ENCODE measurements around the gene BCCIP. TPM values are rescaled to one million over a fixed set of nuclear protein-coding genes. Genes with fewer than 3 reads are reported as not detected.

Gene BCCIP
- polyA plus RNA-seq, 1 donor (not counting 4 experiments of a cell fraction or from before 2014, with no cell fraction given), result 102 TPM

- FAIRE-seq (no peak), DNase-seq (ENCODE audit: low read depth, low spot score) (no peak)
- Histone ChIP-seq H3K27me3 (ENCODE audit: control insufficient read depth, extremely low read depth, insufficient read depth, low read length) (no peaks in the 10 kb centered on the region), H4K20me1 (ENCODE audit: control insufficient read depth, extremely low read depth, insufficient read depth, low read length) (peaks cover 3% of the 10 kb centered on the region), H3K27ac (ENCODE audit: control insufficient read depth, insufficient read depth, low read length) (no peak overlapping the region), H3K9ac (ENCODE audit: control insufficient read depth, extremely low read depth, insufficient read depth, low read length) (no peak overlapping the region), H3K36me3 (ENCODE audit: control insufficient read depth in 2 of 2, extremely low read depth in 1 of 2, insufficient read depth in 2 of 2, low read length in 2 of 2) (peaks cover 41 to 69% of the 10 kb centered on the region in 2 experiments), H2AFZ (ENCODE audit: control insufficient read depth, low read length) (no peak overlapping the region), H3K4me3 (ENCODE audit: control insufficient read depth in 2 of 3, extremely low read depth in 1 of 3, insufficient read depth in 2 of 3, low read depth in 1 of 3, low read length in 3 of 3) (no peak overlapping the region), H3K9me1 (ENCODE audit: control insufficient read depth, extremely low read depth, insufficient read depth, low read length) (no peaks in the 10 kb centered on the region), H3K9me3 (ENCODE audit: control insufficient read depth, low read depth, low read length) (no peaks in the 10 kb centered on the region), H3K4me1 (ENCODE audit: control insufficient read depth, extremely low read depth, insufficient read depth, low read length) (no peaks in the 10 kb centered on the region), H3K4me2 (ENCODE audit: control insufficient read depth, extremely low read depth, insufficient read depth, low read depth, low read length) (no peak overlapping the region), H3K79me2 (ENCODE audit: control insufficient read depth, insufficient read depth, low read length) (no peaks in the 10 kb centered on the region)
- dilution Hi-C loops (cut with MboI; ENCODE audit: extremely low pct_ligation_motif_present, low sequenced_read_pairs), result no loop called here
- no peak for TF ChIP-seq EZH2 (IDR thresholded peaks at IDR 0.05; ENCODE audit: low read length)
- TF ChIP-seq CTCF (optimal IDR thresholded peaks at IDR 0.05 in 1 of 3, IDR thresholded peaks at IDR 0.05 in 1 of 3, conservative IDR thresholded peaks at IDR 0.05 in 1 of 3; ENCODE audit: extremely low read depth in 1 of 3, insufficient read depth in 2 of 3, low read length in 3 of 3), result no peak
Observed at GRCh38 chr10:125836746-125837145, 13.4 kb downstream of the BCCIP start.

GRCh38 chr10:125838802-125839575 is 15.6 kb downstream of the BCCIP start:
- Histone ChIP-seq H3K9me3 (ENCODE audit: control insufficient read depth, low read depth, low read length) (no peaks in the 10 kb centered on the region), H3K27me3 (ENCODE audit: control insufficient read depth, extremely low read depth, insufficient read depth, low read length) (no peaks in the 10 kb centered on the region), H3K4me2 (ENCODE audit: control insufficient read depth, extremely low read depth, insufficient read depth, low read depth, low read length) (no peak overlapping the region), H2AFZ (ENCODE audit: control insufficient read depth, low read length) (no peak overlapping the region), H3K4me1 (ENCODE audit: control insufficient read depth, extremely low read depth, insufficient read depth, low read length) (no peaks in the 10 kb centered on the region), H4K20me1 (ENCODE audit: control insufficient read depth, extremely low read depth, insufficient read depth, low read length) (peaks cover 3% of the 10 kb centered on the region), H3K9me1 (ENCODE audit: control insufficient read depth, extremely low read depth, insufficient read depth, low read length) (no peaks in the 10 kb centered on the region), H3K27ac (ENCODE audit: control insufficient read depth, insufficient read depth, low read length) (no peak overlapping the region), H3K4me3 (ENCODE audit: control insufficient read depth in 2 of 3, extremely low read depth in 1 of 3, insufficient read depth in 2 of 3, low read depth in 1 of 3, low read length in 3 of 3) (no peak overlapping the region), H3K36me3 (ENCODE audit: control insufficient read depth in 2 of 2, extremely low read depth in 1 of 2, insufficient read depth in 2 of 2, low read length in 2 of 2) (peaks cover 35 to 55% of the 10 kb centered on the region in 2 experiments), H3K79me2 (ENCODE audit: control insufficient read depth, insufficient read depth, low read length) (no peaks in the 10 kb centered on the region), H3K9ac (ENCODE audit: control insufficient read depth, extremely low read depth, insufficient read depth, low read length) (no peak overlapping the region)
- no peak for TF ChIP-seq EZH2 (IDR thresholded peaks at IDR 0.05; ENCODE audit: low read length)
- TF ChIP-seq CTCF (optimal IDR thresholded peaks at IDR 0.05 in 1 of 3, IDR thresholded peaks at IDR 0.05 in 1 of 3, conservative IDR thresholded peaks at IDR 0.05 in 1 of 3; ENCODE audit: extremely low read depth in 1 of 3, insufficient read depth in 2 of 3, low read length in 3 of 3), result no peak
- FAIRE-seq, result no peak
- dilution Hi-C loops (cut with MboI; ENCODE audit: extremely low pct_ligation_motif_present, low sequenced_read_pairs), result no loop called here
- DNase-seq (ENCODE audit: low read depth, low spot score), result no peak
